HepG2 (cell line): ENCODE measurements around the gene IKZF3. TPM values are rescaled to one million over a fixed set of nuclear protein-coding genes. Genes with fewer than 3 reads are reported as not detected.

Experiments
- ATAC-seq: fragments of 200-7000 bp; cut with Tn5 transposase; 3 replicates; pipeline ENCODE4 v1.9.1; 2020; ENCODE audit warnings: mild to moderate bottlenecking, moderate library complexity
- BruUV-seq: library from RNA; stranded (reverse); fragments of 400-500 nt; replicated peaks from 2 replicates; lab custom pipeline; 2021; lab: Mats Ljungman, UMichigan
- CTCF ChIA-PET: fragments of 300-600 bp; formaldehyde crosslinking; extraction: SDS; loops from one replicate; lab custom pipeline; 2021; ENCODE audit warnings: low total read pairs, inconsistent platforms, low intra/inter-chr PET ratio; lab: Yijun Ruan, JAX
- POLR2A ChIA-PET: fragments of 350-600 bp; sonication (Branson Sonifier 250); formaldehyde crosslinking; loops from one replicate; lab custom pipeline; 2020; ENCODE audit warnings: antibody characterized with exemption, inconsistent platforms; lab: Yijun Ruan, JAX
- DNase-seq: peaks from one replicate; pipeline ENCODE4 v3.0.0-alpha.2; 2015; ENCODE audit warnings: low spot score
- FAIRE-seq: peaks from 3 replicates; lab custom pipeline; 2011; peaks lifted over from hg19 to GRCh38; lab: Jason Lieb, UNC
- H2AFZ ChIP-seq: one replicate; pipeline ENCODE4 v1.6.1; 2011; ENCODE audit warnings: low read length, inconsistent platforms
- H3K27ac ChIP-seq: fragments of 300-600 bp; 3 replicates; pipeline ENCODE4 v1.8.0; 2011; ENCODE audit warnings: mixed run types, mild to moderate bottlenecking, mixed read lengths, low read length, inconsistent platforms; ENCODE audit not compliant: insufficient read depth; ENCODE audit errors: extremely low read length
- H3K27me3 ChIP-seq, 2 experiments: fragments of 200-600 bp in 1 of 2; 2 replicates in 1 of 2; 3 replicates in 1 of 2; pipeline versions ENCODE4 v1.6.0 to v1.8.0; 2011; ENCODE audit warnings: low read length in 2 of 2, mild to moderate bottlenecking in 2 of 2, moderate library complexity in 2 of 2, inconsistent platforms in 1 of 2; ENCODE audit not compliant: insufficient read depth in 2 of 2, control insufficient read depth in 1 of 2
- H3K36me3 ChIP-seq, 2 experiments: fragments of 200-600 bp in 1 of 2; replicated peaks in 1 of 2; 2 replicates in 1 of 2; 3 replicates in 1 of 2; pipeline versions ENCODE4 v1.5.1 to v1.8.0; 2011; ENCODE audit warnings: low read length in 2 of 2, inconsistent platforms in 1 of 2; ENCODE audit not compliant: insufficient read depth in 2 of 2, control insufficient read depth in 1 of 2
- H3K4me1 ChIP-seq: 2 replicates; pipeline ENCODE4 v1.5.1; 2012; ENCODE audit warnings: low read length, inconsistent platforms; ENCODE audit not compliant: insufficient read depth
- H3K4me2 ChIP-seq: 2 replicates; pipeline ENCODE4 v1.6.0; 2011; ENCODE audit warnings: low read depth, low read length, inconsistent platforms
- H3K4me3 ChIP-seq, 3 experiments: fragments of 200-600 bp in 1 of 3; sonication (generic), shearing (Covaris generic) in 1 of 3; replicated peaks in 1 of 3; 2 replicates each; pipeline ENCODE4 v1.5.1; 2011 to 2016; ENCODE audit warnings: low read length in 3 of 3, inconsistent platforms in 2 of 3, low read depth in 2 of 3, mild to moderate bottlenecking in 2 of 3, control low read depth in 1 of 3, mixed read lengths in 1 of 3; ENCODE audit not compliant: insufficient read depth in 1 of 3
- H3K79me2 ChIP-seq: one replicate; pipeline ENCODE4 v1.6.1; 2011; ENCODE audit warnings: low read length, inconsistent platforms; ENCODE audit not compliant: insufficient read depth
- H3K9ac ChIP-seq: 2 replicates; pipeline ENCODE4 v1.6.0; 2011; ENCODE audit warnings: mild to moderate bottlenecking, low read depth, low read length, inconsistent platforms; ENCODE audit not compliant: insufficient read depth
- H3K9me3 ChIP-seq: 2 replicates; pipeline ENCODE4 v1.5.1; 2012; ENCODE audit warnings: mild to moderate bottlenecking, low read length
- H4K20me1 ChIP-seq: 2 replicates; pipeline ENCODE4 v1.6.0; 2011; ENCODE audit warnings: inconsistent platforms, mild to moderate bottlenecking, low read length, moderate library complexity; ENCODE audit not compliant: insufficient read depth
- REL ChIP-seq: sonication (generic); formaldehyde crosslinking; conservative IDR thresholded peaks from 2 replicates; pipeline ENCODE4 v1.8.0; 2022; ENCODE audit warnings: mild to moderate bottlenecking, missing genetic modification reagents, moderate library complexity
- ZNF17 ChIP-seq: sonication (generic); formaldehyde crosslinking; IDR thresholded peaks from 2 replicates; pipeline ENCODE4 v1.5.0; 2020; ENCODE audit warnings: mild to moderate bottlenecking, missing genetic modification reagents
- ZNF7 ChIP-seq: IDR thresholded peaks from 2 replicates; pipeline ENCODE4 v1.6.1; 2016; ENCODE audit warnings: missing biosample characterization, missing genetic modification reagents
- WGBS: methylation state at CpG from one replicate; pipeline ENCODE4 v1.1.6; 2017; ENCODE audit warnings: low lambda C conversion rate; 5-methylcytosine and 5-hydroxymethylcytosine counted together
- in situ Hi-C: cut with HindIII; loops from 2 replicates; pipeline ENCODE4 v1.10.0; 2017; ENCODE audit warnings: low pct_unique_long_range_greater_than_20kb; ENCODE audit not compliant: extremely low pct_ligation_motif_present
- intact Hi-C: fragments of 100-400 bp; cut with micrococcal nuclease; formaldehyde crosslinking; loops from one replicate; pipeline ENCODE4 v1.10.0; 2022; ENCODE audit not compliant: unreplicated experiment
- polyA plus RNA-seq, 8 experiments: library from polyadenylated mRNA; depleted of rRNA in 3 of 8; stranded (reverse) in 7 of 8; unstranded in 1 of 8; fragments of >200 nt; fragmentation: Illumina TruSeq in 4 of 8; extraction: Trizol in 4 of 8; gene quantifications; 2 replicates each; pipeline versions ENCODE4 v1.2.1 to v1.2.3, GENCODE V29; 2011 to 2016; ENCODE audit warnings: low read depth in 4 of 8, missing spikeins in 1 of 8, mixed read lengths in 1 of 8; ENCODE audit not compliant: insufficient read depth in 1 of 8
- total RNA-seq, 5 experiments: library from RNA; depleted of rRNA; stranded (reverse); fragments of >200 nt; fragmentation: Illumina TruSeq; extraction: Trizol; gene quantifications; 2 replicates each; pipeline ENCODE4 v1.2.3, GENCODE V29; 2016; ENCODE audit warnings: low read depth in 1 of 5
- TF ChIP-seq, protein P1 (sequence below): sonication (generic); formaldehyde crosslinking; IDR thresholded peaks from 2 replicates; pipeline ENCODE4 v1.5.0; 2020; ENCODE audit warnings: missing genetic modification reagents
- TF ChIP-seq, protein P2 (sequence below): sonication (generic); formaldehyde crosslinking; IDR thresholded peaks from 2 replicates; pipeline ENCODE4 v1.5.0; 2020; ENCODE audit warnings: missing genetic modification reagents, mild to moderate bottlenecking, borderline replicate concordance
- TF ChIP-seq, protein P3 (sequence below): sonication (generic); formaldehyde crosslinking; IDR thresholded peaks from 2 replicates; pipeline ENCODE4 v1.8.0; 2022; ENCODE audit warnings: mild to moderate bottlenecking, missing genetic modification reagents, borderline replicate concordance
- TF ChIP-seq, protein P4 (sequence below): sonication (generic); formaldehyde crosslinking; IDR thresholded peaks from 2 replicates; pipeline ENCODE4 v1.4.0; 2020; ENCODE audit warnings: low read depth, mild to moderate bottlenecking, missing genetic modification reagents

The IKZF3 gene
- total and polyA plus RNA-seq, 2 of the 13 experiments (the other 11 are each of a cell fraction or from before 2014, with no cell fraction given), result not detected

DNA sequence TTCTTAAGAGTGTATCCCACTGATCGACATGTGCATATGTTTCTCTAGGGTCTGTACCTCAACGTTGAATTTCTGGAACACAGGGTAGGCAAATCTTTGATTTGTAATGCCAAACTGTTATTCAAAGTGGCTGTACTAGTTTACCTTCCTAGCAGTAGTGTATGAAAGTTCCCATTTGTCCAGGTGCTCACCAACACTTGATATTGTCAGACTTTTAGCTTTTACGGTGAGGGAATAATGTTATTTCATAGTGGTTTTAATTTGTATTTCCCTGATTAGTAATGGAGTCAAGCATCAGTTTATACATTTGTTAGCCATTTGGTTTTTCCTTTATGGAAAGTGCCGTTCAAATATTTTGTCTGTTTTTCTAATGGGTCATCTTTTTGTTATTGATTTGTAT, 34.0 kb upstream of the IKZF3 start:
- in situ Hi-C loops, result no loop called here
- Histone ChIP-seq H3K9me3 (no peaks in the 10 kb centered on the region), H3K4me2 (no peak overlapping the region), H3K9ac (no peak overlapping the region), H3K36me3 (no peaks in the 10 kb centered on the region), H3K4me1 (no peaks in the 10 kb centered on the region), H4K20me1 (no peaks in the 10 kb centered on the region), H3K27me3 (peaks cover 0 to 3% of the 10 kb centered on the region in 2 experiments; a peak in 1 of 5 replicates), H3K79me2 (no peaks in the 10 kb centered on the region), H3K27ac (no peak overlapping the region), H3K4me3 (no peak overlapping the region), H2AFZ (no peak overlapping the region)
- 61% methylated on average over 4 of the region's 4 CpGs for WGBS
- peak; percentile 75 for TF ChIP-seq ZNF7 (CRISPR knock-in tag)
- TF ChIP-seq ZNF17 (CRISPR knock-in tag), result no peak
- CTCF ChIA-PET, result no interaction called here
- intact Hi-C loops, result no loop called here
- FAIRE-seq, result no peak
- POLR2A ChIA-PET, result no interaction called here
- ATAC-seq, result no peak
- no TSS peak for BruUV-seq
- DNase-seq, result no peak

DNA sequence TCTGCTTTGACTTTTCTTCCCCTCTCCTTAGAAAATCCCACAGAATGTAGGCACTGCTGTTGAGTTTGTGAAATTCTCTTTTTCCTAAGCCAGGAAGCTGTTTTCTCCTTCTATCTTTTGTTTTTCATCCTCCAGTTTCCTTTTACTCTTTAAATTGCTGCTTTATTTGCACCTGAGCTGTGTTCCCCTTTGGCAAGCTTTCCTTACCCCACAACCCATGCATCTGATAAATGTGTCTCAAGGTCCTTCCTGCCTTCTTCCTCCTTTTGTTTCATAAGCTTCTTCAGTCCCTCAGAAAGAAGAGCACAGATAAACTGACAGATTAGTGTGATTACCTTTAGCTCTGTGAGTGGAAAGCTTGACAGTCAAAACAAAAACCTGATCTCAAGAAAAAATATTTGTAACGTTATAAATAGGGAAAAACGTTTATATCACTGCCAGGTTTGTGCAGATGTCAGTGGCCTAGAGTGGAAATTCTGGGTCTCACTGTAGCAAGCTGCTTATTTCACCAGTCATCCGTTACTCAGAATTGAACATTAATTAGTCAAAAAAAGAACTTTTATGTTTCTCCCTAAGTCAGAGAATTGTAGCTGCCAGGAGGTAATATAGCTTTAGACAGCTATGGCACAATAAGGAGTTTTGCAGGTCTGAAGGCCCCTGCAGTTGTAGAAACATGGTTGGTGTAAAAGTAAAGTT, 30.7 kb upstream of the IKZF3 start:
- Histone ChIP-seq H3K4me1 (no peaks in the 10 kb centered on the region), H3K4me3 (no peak overlapping the region), H3K36me3 (no peaks in the 10 kb centered on the region), H2AFZ (no peak overlapping the region), H3K9me3 (no peaks in the 10 kb centered on the region), H4K20me1 (no peaks in the 10 kb centered on the region), H3K9ac (no peak overlapping the region), H3K27me3 (peaks cover 0 to 17% of the 10 kb centered on the region in 2 experiments; a peak in 2 of 5 replicates), H3K27ac (no peak overlapping the region), H3K79me2 (no peaks in the 10 kb centered on the region), H3K4me2 (no peak overlapping the region)
- intact Hi-C loops (no loop called here), in situ Hi-C loops (no loop called here)
- WGBS, result 29% methylated on average over 3 of the region's 3 CpGs
- FAIRE-seq (no peak), DNase-seq (no peak), ATAC-seq (no peak)
- ChIA-PET CTCF (no interaction called here), POLR2A (interaction anchor here (2.0 kb wide), 1 partner anchor 10 kb away, joined by 8 read pairs; no protein-coding TSS in a partner anchor)
- no TSS peak for BruUV-seq
- TF ChIP-seq, protein P1, sequence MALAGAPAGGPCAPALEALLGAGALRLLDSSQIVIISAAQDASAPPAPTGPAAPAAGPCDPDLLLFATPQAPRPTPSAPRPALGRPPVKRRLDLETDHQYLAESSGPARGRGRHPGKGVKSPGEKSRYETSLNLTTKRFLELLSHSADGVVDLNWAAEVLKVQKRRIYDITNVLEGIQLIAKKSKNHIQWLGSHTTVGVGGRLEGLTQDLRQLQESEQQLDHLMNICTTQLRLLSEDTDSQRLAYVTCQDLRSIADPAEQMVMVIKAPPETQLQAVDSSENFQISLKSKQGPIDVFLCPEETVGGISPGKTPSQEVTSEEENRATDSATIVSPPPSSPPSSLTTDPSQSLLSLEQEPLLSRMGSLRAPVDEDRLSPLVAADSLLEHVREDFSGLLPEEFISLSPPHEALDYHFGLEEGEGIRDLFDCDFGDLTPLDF (CRISPR knock-in tag), result no peak
- TF ChIP-seq, protein P2, sequence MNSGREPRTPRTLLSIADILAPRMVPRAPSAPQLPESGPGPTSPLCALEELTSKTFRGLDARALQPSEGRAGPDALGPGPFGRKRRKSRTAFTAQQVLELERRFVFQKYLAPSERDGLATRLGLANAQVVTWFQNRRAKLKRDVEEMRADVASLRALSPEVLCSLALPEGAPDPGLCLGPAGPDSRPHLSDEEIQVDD (CRISPR knock-in tag), result no peak
- no peak for TF ChIP-seq REL (CRISPR knock-in tag)
- TF ChIP-seq, protein P3, sequence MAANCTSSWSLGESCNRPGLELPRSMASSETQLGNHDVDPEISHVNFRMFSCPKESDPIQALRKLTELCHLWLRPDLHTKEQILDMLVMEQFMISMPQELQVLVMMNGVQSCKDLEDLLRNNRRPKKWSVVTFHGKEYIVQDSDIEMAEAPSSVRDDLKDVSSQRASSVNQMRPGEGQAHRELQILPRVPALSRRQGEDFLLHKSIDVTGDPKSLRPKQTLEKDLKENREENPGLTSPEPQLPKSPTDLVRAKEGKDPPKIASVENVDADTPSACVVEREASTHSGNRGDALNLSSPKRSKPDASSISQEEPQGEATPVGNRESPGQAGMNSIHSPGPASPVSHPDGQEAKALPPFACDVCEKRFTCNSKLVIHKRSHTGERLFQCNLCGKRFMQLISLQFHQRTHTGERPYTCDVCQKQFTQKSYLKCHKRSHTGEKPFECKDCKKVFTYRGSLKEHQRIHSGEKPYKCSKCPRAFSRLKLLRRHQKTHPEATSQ (CRISPR knock-in tag), result no peak
- TF ChIP-seq, protein P4, sequence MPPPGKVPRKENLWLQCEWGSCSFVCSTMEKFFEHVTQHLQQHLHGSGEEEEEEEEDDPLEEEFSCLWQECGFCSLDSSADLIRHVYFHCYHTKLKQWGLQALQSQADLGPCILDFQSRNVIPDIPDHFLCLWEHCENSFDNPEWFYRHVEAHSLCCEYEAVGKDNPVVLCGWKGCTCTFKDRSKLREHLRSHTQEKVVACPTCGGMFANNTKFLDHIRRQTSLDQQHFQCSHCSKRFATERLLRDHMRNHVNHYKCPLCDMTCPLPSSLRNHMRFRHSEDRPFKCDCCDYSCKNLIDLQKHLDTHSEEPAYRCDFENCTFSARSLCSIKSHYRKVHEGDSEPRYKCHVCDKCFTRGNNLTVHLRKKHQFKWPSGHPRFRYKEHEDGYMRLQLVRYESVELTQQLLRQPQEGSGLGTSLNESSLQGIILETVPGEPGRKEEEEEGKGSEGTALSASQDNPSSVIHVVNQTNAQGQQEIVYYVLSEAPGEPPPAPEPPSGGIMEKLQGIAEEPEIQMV (CRISPR knock-in tag), result no peak
